Stimulated activated CD4-positive, alpha-beta T cell treated with anti-CD3 and anti-CD28 coated beads, TNF-alpha, amount 100 ng/mL, for 4 hours (primary cell): ENCODE results near the gene ODC1.
"Not testable (repeated sequence)": the region's sequence is repeated elsewhere in the genome, so short reads cannot be mapped to it uniquely, and the experiment has no call there.

ENCODE experiments used
- DNase-seq, 3 experiments: peaks; one replicate each; pipeline ENCODE4 v3.0.0-alpha.2; 2020; ENCODE audit warnings: low read depth in 3 of 3

Gene ODC1

DNA sequence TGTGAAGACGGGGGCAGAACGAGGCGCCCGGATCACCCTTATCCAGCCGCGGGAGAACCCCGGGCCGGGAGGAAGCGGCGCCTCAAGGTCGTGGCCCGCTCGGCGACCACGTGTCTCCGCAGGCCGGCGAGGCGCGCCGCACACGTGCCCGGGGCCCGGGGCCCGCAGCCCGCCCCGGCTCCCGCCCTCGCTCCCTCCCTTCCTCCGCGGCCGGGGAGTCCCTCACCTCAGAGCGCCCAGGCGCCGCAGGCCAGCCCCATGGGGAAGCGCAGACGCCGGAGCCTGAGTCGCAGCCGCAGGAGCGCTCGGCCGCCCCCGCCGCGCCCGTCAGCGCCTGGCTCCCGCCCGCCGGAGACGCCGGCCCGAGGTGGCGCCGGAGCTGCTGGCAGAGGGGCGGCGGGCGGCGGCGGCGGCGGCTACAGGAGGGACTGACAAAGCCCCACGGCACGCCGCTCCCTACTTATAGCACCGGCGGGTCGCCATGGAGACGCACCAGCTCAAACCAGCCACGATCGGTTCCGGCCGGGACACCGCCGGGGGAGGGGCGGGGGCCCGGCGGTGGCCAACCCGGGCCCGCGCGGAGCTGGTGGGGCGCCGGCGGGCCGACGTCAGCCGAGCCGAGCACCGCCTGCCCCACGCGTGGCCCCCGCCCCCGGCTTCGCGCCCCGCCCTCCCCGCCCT, at the start of gene ODC1:
ODC1 (minus strand) TSS at position 433 of the 681 bp plus-strand sequence. CDS start 3,295 bp downstream, outside the sequence.
- peak; percentile 97 to 99 (median 98) for DNase-seq

DNA sequence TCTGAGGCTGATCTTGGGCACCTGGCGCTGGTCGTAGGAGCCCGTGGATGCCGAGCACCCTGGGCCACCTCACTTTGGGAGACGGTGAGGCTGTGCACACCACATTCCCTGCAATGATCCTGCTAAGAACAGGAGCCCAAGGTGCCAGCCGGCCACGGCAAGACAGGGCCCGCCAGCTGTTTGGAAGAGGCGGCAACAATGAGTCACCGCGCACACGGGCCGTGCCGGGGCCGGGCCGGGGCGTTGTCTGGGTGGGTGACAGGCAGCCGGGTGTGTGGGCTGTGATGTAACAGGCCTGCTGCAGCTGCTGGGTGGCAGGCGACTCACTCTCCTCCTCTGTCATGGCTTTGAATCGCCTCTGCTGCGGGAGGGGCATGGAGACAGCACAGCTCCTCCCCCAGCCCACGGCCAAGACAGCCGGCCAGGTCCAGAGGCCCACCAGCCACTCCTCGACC, 49.7 kb upstream of the ODC1 start:
- DNase-seq, result peak in 2 of 3 experiments; percentile 48 to 54

DNA sequence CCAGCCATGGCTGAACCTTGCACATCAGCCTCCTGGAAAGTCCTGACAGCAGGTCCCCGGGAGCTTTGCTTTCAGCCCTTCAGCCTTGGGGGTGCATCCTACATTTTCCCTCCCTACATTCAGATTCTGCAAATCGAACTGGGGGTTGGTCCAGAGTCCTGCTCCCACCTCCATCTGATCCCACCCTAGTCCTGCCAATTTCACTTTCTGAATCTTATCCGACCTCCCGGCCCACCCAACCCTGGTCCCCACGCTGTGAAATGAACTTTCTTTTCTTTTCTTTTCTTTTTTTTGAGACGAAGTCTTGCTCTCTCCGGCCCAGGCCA, 47.8 kb upstream of the ODC1 start:
- DNase-seq, result no peak

DNA sequence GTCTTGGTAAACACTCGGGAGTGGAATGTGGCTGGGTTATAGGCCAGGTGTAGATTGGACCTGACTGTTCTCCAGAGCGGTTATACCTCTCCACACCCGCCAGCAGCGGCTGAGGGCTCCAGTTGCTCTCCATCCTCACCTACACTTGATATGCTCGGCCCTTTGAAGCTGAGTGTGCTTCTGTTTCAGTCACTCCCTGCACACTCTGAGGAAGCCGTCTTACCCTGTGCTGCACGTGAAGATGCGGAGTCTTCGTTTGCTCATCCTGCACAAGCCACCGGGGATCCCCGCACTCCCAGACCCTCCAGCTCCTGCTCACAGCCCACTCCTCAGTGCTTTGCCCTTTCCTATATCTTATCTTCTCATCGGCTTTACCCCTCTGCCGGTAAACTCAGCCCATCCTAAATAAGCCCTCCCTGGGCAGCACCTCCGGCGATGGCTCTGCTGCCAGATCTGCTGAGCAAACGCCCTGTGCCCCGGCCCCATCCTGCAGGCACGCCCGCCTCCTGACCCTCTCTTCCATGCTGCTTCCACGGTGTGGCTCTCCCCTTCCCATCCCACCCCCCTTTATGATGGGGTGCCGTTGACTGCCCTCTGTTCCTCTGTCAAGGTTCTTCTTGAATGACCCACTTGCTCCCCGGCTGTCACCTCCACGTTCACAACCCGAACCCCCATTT, 47.3 kb upstream of the ODC1 start:
- DNase-seq, result no peak

DNA sequence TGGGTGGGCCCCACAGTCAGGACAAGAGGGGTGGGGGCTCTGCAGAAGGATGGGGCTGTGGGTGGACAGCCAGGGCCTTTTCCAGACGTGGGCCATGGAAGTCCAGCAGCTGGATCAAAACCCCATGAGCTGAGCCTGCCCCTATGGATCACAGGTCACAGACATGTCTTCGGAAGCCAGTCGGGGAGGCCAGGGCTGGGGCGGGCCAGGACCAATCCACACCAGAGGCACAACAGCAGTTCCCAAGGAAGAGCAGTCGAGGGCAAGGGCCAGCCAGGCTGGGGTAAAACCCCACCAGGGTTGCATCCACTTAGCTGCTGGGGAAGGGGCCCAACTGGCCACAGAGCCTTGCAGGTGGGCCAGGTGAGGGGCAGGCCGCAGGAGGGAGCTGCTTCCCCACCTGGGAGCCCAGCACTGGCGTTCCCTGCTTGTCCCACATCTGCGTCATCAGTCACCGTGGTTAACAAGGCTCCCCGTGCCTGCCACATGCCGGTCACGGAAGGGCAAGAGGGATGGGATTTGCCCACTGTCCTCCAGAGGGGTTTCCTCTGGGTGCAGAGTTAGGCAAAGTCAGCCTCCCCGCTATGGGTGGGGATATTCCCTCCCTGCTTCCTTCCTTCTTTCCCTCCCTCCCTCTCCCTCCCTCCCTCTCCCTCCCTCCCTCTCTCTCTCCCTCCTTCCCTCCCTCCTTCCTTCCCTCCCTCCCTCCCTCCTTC, 46.4 kb upstream of the ODC1 start:
- no peak for DNase-seq

DNA sequence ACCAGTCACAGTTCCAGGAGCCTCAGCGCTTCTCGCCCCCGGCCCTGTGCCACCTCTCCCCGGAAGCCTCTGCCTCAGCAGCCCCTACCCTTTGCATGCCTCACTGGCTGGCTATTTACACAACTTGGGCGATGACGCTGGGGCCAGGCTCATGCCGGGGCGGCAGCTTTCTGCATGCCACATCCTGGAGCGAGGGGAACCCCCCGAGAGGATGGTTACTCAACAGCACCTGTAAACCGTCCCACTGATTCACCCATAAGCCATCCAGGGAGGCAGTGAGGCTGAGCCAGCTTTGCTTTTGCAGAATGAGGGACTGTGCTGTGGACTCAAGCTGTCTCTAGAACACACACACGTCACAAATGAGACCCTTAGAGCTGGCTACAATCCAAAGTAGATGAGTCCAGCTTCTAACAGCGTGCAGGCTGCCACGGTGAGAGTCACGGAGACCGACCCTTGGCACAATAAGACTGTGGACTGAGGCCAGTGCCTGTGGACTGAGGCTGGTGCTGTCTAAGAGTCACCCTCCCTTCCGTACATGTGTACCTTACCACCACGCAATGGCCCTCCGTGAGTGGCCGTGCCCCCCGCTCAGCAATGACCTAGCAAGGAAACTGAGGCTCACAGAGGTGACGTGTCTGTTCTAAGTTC, 45.6 kb upstream of the ODC1 start:
- DNase-seq, result peak; percentile 42 to 74 (median 64)

DNA sequence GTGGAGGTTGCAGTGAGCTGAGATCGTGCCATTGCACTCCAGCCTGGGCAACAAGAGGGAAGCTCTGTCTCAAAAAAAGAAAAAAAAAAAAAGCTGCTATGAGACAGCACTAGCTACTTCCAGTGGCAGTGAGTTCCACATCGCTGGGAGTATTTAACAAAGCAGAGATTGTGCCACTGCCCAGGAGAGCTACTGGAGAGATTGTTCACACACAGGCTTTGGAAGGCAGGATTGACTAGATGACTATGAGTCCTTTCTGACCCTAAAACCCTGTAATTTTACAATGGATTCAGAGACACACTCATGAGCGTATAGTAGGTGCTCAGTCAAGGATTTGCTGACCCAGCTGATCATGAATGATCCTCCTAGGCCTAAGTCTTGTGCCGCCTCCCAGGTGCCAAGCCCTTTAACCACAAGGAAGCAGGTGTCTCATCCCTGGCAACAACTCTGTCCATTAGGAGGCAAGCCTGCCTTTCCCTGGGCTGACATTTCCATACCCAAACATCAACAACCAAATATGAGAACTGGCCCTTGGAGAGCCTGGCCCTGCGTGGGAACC, 45.0 kb upstream of the ODC1 start:
- DNase-seq, result no peak

DNA sequence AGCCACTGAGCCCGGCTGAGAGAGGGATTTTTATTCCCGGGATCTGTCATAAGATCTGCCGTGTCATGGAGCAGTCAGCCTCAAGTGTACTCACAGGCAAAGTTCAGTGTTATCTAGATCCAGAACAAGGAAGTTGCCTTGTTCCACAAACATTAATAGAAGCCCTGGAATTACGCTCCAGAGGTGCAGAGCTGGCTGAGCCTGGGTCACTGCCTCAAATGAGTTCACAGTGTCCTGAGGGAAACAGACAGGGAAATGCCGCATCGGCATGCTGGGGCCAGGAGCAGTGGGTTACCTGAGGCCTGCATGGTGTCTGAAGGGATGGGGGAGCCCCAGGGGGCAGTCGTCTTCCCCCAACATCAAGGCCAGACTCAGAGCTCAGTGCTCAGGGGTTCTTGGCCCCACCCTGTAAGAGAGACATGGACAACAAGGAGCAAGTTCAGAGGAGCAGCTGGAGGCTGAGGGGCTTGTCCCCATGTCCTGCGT, 42.7 kb upstream of the ODC1 start:
- DNase-seq, result no peak

DNA sequence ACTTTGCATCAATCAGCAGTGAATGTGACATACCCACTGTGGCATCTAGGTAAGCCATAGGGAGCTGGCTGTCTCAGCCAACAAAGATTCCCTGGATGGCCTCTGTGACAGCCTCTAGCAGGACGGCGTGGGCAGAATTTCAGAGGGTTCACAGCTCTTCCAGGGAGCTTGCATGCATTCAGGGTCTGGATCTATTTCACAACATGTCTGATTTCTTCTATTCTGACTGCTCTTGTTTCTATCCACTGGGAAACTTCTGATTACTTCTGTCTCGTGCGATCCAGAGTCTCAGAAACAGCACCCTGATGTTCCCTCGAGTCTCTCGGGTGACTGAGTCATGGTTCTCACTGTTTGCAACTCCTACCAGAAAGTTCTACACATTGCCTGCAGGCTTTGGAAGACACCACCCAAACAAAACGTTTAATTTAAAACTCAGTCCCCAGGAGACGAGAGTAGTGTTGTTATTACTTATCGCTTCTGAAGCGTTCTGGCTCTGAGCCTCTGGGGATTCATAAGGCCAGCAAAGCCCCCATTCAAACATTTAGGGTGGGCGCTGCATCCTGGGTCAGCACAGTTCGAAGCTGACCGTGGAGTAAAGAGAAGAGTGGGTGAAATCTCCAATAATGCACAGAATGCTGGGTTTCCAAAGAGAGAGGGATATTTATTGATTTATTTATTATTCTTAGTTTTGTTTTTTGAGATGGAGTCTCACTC, 41.9 kb upstream of the ODC1 start:
- DNase-seq, result no peak

DNA sequence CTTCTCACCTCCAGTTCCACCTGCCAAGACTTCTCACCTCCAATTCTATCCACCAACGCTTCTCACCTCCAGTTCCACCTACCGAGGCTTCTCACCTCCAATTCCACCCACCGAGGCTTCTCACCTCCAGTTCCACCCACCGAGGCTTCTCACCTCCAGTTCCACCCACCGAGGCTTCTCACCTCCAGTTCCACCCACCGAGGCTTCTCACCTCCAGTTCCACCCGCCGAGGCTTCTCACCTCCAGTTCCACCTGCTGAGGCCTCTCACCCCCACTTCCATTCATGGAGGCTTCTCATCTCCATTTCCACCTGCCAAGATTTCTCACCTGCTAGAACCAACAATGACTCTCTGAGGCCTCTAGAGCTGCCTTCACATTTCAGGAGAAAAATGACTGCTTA, 40.0 kb upstream of the ODC1 start:
- DNase-seq, result not testable (repeated sequence)

DNA sequence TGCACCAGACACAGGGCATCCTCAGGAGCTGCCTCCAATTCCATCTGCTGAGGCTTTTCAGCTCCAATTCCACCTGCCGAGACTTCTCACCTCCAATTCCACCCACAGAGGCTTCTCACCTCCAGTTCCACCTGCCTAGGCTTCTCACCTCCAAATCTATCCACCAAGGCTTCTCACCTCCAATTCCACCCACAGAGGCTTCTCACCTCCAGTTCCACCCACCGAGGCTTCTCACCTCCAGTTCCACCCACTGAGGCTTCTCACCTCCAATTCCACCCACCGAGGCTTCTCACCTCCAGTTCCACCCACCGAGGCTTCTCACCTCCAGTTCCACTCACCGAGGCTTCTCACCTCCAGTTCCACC, 39.6 kb upstream of the ODC1 start:
- DNase-seq, result not testable (repeated sequence)

DNA sequence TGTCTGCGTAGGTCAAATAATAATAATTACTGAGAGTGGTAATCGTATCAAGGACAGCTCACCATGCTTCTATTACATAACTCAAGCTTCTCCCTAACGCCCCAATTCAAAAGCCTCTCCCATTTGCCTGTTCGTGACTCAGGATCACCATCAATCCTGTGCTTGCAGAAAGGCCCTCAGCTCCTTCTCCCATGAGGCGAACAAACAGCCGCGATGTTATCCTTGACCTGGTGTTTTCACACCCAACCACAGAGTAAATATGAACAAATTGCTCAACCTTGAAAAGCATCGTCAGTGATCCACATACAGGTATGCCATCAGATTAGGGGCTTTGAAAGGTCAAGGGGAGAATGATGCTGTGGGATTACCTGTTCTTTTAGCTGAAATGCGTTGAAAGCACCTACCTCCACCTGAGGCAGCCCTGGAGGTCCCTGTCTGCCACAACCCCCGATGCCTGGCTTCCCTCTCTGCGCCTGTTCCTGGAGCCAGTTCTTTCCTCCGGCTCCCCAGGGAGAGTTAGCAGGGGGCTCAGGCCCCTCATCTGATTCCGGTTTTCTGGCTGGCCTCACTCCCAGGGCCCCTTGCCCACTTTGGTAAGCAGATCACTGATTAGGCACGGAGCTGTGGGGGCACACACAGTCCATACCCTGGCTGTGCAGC, 39.1 kb upstream of the ODC1 start:
- DNase-seq, result no peak

DNA sequence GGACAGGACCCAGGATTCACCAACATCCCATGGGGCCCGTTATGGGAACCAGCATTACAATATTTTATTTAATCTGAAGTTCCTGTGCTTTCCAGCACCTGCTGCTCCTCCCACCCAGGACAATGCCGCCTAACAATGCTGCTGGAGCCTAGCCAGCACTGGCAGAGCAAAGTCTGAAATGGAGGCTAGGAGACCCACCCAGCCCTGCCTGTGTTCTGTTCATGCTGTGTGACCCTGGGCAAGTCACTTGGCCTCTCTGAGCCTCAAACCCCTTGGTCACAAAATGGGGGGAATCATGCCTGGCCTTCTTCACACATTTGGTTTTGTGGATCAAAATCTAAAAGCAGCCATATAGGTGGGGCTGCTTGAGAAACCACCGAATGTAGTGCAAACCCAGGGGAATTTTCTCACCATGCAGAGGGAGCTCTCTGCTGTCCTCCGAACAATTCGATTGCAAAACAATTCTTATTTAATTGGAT, 38.5 kb upstream of the ODC1 start:
- DNase-seq, result no peak

DNA sequence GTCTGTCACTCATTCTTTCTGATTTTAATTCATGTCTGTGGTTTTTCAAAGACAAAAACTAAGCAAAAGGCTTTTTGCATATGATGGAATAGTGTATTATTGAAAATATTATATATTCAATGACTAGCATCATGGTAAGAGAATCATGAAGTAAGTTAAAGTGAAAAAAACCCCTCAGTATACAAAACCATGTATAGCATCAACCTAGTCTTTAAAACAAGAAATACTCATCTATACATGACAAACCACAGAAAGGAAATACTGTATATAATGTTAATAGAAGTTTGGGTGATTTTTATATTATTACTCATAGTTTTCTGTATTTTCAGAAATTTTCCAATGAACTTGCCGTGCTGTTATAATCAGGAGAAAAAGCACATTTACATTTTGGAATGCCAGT, 38.0 kb upstream of the ODC1 start:
- DNase-seq, result no peak

DNA sequence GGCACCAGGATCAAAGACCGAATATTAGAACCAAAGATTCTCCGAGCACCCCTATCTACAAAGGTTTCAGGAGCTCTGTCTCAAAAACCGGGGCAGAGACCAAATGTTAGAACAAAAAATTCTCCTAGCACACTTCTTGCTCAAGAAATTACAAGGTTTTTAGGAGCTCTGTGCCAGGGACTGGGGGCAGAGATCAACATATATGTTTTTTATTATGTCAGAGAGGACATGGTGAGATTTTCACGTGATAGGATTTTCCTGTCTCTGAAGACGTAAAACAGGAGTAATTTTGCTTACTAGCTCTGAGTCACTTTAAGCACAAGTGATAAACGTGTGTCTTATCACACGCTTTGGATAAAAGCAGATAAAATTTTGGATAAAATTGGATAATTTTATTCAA, 34.8 kb upstream of the ODC1 start:
- DNase-seq, result no peak

DNA sequence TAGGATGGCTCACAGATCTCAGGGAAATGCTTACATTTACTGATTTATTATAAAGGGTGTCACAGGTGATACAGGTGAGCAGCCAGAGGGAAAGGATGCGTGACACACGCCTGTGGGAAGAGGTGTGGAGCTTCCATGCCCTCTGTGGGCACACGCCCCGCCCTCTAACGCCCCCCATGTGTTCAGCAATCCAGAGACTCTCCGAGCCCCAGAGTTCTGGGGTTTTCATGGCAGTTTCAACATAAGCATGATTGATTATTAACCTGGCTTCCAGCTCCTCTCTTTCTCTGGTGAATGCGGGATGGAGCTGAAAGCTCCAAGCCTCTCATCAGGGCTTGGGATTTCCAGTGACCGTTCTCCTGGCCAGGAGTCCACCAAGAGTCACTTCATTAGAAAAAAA, 34.3 kb upstream of the ODC1 start:
- no peak for DNase-seq

DNA sequence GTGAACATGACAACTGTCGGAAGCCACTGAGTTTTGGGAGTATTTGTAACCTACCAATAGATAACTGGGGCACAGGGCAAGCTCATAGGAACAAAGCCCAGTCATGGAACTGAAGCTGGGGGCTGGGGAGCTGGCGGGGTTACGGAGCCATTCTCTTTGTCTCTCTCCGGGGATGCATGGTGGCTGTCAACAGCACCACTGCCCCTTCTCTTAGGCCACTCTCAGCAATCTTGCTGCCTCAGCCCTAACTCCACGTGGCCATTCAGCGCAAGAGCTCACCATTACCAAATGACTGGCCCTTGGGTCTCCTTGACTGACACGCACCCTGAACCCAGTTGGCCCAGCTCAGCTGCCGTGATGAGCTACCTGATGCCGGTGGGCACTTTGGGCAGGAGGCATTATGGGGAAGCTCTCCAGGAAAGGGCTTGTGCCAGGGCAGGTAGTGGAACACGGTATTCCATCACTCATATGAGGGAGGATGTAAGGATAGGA, 33.6 kb upstream of the ODC1 start:
- DNase-seq, result no peak

DNA sequence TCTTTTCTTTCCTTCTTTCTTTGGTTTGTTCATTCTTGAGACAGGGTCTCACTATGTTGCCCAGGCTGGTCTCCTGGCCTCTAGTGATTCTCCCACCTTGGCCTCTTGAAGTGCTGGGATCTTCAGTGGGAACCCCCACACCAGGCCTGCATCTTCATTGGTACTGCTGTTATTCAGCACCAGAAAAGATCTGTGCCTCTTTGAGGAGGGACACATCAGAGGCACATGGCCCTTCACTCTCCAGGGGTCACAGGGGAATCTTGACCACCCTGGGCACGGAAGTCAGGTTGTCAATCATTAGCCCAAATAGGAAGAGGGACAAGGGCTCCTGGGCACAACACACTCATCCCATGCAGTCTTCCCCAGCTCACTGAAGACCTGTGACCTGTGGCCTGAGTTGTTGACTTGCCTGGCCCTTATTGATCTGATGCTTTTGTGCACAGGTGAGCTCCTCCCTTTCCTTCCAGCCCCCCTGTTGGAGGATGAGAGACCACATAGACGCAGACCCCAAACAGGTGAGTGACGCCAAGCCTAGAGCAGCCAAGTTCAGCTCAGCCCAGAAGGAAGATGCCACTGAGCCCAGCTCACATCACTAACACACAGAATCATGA, 33.0 kb upstream of the ODC1 start:
- no peak for DNase-seq

DNA sequence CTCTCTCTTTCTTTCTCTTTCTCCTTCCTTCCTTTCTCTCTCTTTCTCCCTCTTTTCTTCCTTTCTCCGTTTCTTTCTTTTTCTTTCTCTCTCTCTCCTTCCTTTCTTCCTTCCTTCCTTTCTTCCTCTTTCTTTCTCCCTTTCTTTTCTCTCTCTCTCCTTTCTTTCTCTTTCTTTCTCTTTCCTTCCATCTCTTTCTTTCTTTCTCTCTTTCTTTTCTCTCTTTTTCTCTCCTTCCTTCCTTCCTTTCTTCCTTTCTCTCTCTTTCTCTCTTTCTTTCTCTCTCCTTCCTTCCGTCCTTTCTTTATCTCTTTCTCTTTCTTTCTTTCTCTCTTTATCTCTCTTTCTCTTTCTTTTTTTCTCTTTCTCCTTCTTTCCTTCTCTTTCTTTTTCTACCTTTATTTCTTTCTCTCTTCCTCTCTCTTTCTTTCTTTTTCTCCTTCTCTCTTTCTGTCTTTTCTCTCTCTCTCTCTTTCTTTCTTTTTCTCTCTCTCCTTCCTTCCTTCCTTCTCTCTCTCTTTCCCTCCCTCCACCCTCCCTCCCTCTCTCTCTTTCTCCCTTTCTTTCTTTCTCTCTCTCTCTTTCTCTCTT, 32.3 kb upstream of the ODC1 start:
- DNase-seq, result no peak

DNA sequence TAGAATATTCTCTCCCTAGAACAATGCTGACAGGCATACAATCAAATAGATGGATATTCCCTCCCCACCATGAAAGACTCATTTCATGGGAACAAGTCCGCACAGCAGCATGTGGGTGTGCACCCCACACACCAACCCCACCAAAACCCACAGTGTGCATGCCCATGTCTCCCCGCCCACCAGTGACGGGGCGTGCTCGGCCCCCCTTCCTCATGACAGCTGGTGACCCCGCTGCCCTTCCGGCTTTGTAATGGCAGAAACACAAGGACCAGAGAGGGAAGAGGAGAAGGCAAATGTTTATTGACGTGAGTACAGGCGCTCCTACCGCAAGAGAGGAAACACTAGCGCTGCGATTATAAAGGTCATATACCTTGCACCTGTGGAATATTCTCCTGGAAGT, 30.8 kb upstream of the ODC1 start:
- DNase-seq, result no peak
